ENCODE results near the gene NPM1. TPM values are rescaled to one million over a fixed set of nuclear protein-coding genes. Genes with fewer than 3 reads are reported as not detected.

The NPM1 gene
- total RNA-seq, 1 experiment from 2014 or later, result 1,998 TPM

DNA sequence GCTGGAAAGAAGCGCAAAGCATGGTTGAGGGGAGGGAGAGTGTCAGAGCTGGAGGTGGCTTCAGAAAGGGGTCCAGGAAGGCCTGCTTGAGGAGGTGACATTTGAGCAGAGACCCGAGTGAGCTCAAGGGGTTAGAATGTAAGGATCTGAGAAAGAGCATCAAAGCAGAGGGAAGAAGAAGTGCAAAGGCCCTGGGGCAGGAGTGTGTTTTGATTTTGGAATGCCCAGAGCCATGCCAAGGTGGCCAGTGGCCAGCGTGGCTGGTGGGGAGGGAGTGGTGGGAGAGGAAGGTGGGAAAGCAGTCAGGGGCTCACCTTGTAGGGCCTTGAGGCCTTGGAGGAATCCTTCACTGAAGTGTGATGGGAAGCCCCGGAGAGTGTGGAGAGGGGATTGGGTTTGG is 47.2 kb downstream of the NPM1 start:
- H3K27me3 ChIP-seq (replicated peaks; ENCODE audit: insufficient read depth, low read depth, low read length, poor library complexity), result no peaks in the 10 kb centered on the region
- no peak for DNase-seq (ENCODE audit: low spot score)
- POLR2A ChIA-PET (ENCODE audit: low non-redundant PET), result no interaction called here
- H3K4me1 ChIP-seq (ENCODE audit: insufficient read depth, low read length, poor library complexity, severe bottlenecking), result no peaks in the 10 kb centered on the region
- intact Hi-C loops (cut with micrococcal nuclease; ENCODE audit: unreplicated experiment), result no loop called here
- no peak overlapping the region for H3K4me3 ChIP-seq (ENCODE audit: low read depth, low read length, poor library complexity, severe bottlenecking)
- TF ChIP-seq, protein P1, sequence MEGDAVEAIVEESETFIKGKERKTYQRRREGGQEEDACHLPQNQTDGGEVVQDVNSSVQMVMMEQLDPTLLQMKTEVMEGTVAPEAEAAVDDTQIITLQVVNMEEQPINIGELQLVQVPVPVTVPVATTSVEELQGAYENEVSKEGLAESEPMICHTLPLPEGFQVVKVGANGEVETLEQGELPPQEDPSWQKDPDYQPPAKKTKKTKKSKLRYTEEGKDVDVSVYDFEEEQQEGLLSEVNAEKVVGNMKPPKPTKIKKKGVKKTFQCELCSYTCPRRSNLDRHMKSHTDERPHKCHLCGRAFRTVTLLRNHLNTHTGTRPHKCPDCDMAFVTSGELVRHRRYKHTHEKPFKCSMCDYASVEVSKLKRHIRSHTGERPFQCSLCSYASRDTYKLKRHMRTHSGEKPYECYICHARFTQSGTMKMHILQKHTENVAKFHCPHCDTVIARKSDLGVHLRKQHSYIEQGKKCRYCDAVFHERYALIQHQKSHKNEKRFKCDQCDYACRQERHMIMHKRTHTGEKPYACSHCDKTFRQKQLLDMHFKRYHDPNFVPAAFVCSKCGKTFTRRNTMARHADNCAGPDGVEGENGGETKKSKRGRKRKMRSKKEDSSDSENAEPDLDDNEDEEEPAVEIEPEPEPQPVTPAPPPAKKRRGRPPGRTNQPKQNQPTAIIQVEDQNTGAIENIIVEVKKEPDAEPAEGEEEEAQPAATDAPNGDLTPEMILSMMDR (conservative IDR thresholded peaks at IDR 0.05; ENCODE audit: low read depth, low read length), result no peak
- no peak for TF ChIP-seq EZH2 (IDR thresholded peaks at IDR 0.05; ENCODE audit: borderline replicate concordance, low read depth, low read length, poor library complexity, severe bottlenecking)
- BruUV-seq (replicated peaks), result no TSS peak
- no peak overlapping the region for H3K27ac ChIP-seq (ENCODE audit: low read depth, low read length, poor library complexity, severe bottlenecking)
- H3K9me3 ChIP-seq (ENCODE audit: low read depth, low read length, poor library complexity, severe bottlenecking), result no peaks in the 10 kb centered on the region
- H3K36me3 ChIP-seq (ENCODE audit: insufficient read depth, low read length, poor library complexity, severe bottlenecking), result no peaks in the 10 kb centered on the region
- CTCF ChIA-PET, result no interaction called here

DNA sequence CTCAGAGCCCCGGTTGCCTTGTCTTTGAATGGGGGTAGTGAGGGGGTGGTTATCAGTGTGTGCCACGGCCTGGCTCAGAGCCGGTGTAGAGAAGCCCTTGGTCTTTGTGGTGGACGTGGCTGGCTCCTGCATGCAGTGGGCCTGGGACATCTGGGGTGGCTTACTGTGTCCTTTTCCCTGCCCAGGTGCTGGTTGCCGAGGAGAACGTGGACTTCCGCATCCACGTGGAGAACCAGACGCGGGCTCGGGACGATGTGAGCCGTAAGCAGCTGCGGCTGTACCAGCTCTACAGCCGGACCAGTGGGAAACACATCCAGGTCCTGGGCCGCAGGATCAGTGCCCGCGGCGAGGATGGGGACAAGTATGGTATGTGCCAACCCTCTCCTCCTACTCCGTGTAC is 48.3 kb downstream of the NPM1 start:
- intact Hi-C loops (cut with micrococcal nuclease; ENCODE audit: unreplicated experiment), result no loop called here
- no peaks in the 10 kb centered on the region for H3K36me3 ChIP-seq (ENCODE audit: insufficient read depth, low read length, poor library complexity, severe bottlenecking)
- no peaks in the 10 kb centered on the region for H3K27me3 ChIP-seq (replicated peaks; ENCODE audit: insufficient read depth, low read depth, low read length, poor library complexity)
- DNase-seq (ENCODE audit: low spot score), result no peak
- no peak overlapping the region for H3K4me3 ChIP-seq (ENCODE audit: low read depth, low read length, poor library complexity, severe bottlenecking)
- ChIA-PET CTCF (no interaction called here), POLR2A (ENCODE audit: low non-redundant PET) (no interaction called here)
- TF ChIP-seq, protein P1 (conservative IDR thresholded peaks at IDR 0.05; ENCODE audit: low read depth, low read length), result no peak
- no peak for TF ChIP-seq EZH2 (IDR thresholded peaks at IDR 0.05; ENCODE audit: borderline replicate concordance, low read depth, low read length, poor library complexity, severe bottlenecking)
- BruUV-seq (replicated peaks), result no TSS peak
- no peak overlapping the region for H3K27ac ChIP-seq (ENCODE audit: low read depth, low read length, poor library complexity, severe bottlenecking)
- H3K4me1 ChIP-seq (ENCODE audit: insufficient read depth, low read length, poor library complexity, severe bottlenecking), result no peaks in the 10 kb centered on the region
- no peaks in the 10 kb centered on the region for H3K9me3 ChIP-seq (ENCODE audit: low read depth, low read length, poor library complexity, severe bottlenecking)

DNA sequence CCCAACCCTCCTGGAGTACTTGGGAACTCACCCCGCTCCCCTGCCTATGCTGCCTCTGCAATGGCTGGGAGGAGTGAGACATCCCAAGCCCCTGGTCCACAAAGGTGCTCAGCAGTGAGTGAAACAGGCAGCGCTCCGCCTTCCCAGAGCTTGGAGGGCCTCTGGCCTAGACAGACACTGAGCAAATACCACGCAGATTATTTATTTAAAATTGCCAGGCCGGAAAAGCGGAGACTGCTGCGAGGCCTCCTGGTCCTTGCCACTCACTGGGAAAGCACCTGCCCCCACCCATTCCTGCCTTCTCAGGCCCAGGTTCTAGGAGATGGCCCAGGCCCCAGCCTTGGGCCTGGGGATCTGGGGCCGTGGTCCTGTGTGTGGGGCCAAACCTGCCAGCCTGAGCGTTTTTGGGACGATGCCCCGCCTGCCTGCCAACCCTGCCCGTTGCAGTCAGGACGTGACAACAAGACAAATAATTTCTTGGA is 49.2 kb downstream of the NPM1 start:
- TF ChIP-seq, protein P1 (conservative IDR thresholded peaks at IDR 0.05; ENCODE audit: low read depth, low read length), result no peak
- no peak for TF ChIP-seq EZH2 (IDR thresholded peaks at IDR 0.05; ENCODE audit: borderline replicate concordance, low read depth, low read length, poor library complexity, severe bottlenecking)
- ChIA-PET CTCF (no interaction called here), POLR2A (ENCODE audit: low non-redundant PET) (no interaction called here)
- H3K4me1 ChIP-seq (ENCODE audit: insufficient read depth, low read length, poor library complexity, severe bottlenecking), result no peaks in the 10 kb centered on the region
- no peak overlapping the region for H3K27ac ChIP-seq (ENCODE audit: low read depth, low read length, poor library complexity, severe bottlenecking)
- H3K9me3 ChIP-seq (ENCODE audit: low read depth, low read length, poor library complexity, severe bottlenecking), result no peaks in the 10 kb centered on the region
- BruUV-seq (replicated peaks), result no TSS peak
- no peaks in the 10 kb centered on the region for H3K36me3 ChIP-seq (ENCODE audit: insufficient read depth, low read length, poor library complexity, severe bottlenecking)
- H3K27me3 ChIP-seq (replicated peaks; ENCODE audit: insufficient read depth, low read depth, low read length, poor library complexity), result no peaks in the 10 kb centered on the region
- intact Hi-C loops (cut with micrococcal nuclease; ENCODE audit: unreplicated experiment), result no loop called here
- H3K4me3 ChIP-seq (ENCODE audit: low read depth, low read length, poor library complexity, severe bottlenecking), result no peak overlapping the region
- DNase-seq (ENCODE audit: low spot score), result no peak
